Stimulated activated CD8-positive, alpha-beta memory T cell treated with anti-CD3 and anti-CD28 coated beads, Interleukin-7, amount 100 ng/mL, for 24 hours (primary cell): ENCODE results near the gene ELOF1.

ENCODE experiments used
- DNase-seq: peaks from one replicate; pipeline ENCODE4 v3.0.0-alpha.2; 2020; ENCODE audit warnings: low read depth

Gene ELOF1

GRCh38 chr19:11534948-11535347 is 24.1 kb downstream of the ELOF1 start:
- no peak for DNase-seq

GRCh38 chr19:11534538-11534937 is 24.5 kb downstream of the ELOF1 start:
- DNase-seq = no peak

GRCh38 chr19:11530432-11530831 is 28.6 kb downstream of the ELOF1 start:
- no peak for DNase-seq

GRCh38 chr19:11528551-11529341 is 30.3 kb downstream of the ELOF1 start, which contains the start of gene ECSIT:
Gene ECSIT (minus strand): TSS chr19:11529134. CDS start chr19:11519170, 9,964 bp downstream.
- peak; percentile 80 for DNase-seq

- DNase-seq = no peak
Measured at GRCh38 chr19:11519138-11519537, 39.9 kb downstream of the ELOF1 start.

GRCh38 chr19:11513946-11514345 is 45.1 kb downstream of the ELOF1 start:
- no peak for DNase-seq

- no peak for DNase-seq
Measured at GRCh38 chr19:11510444-11510843, 48.6 kb downstream of the ELOF1 start.

- DNase-seq = no peak
Measured at GRCh38 chr19:11507370-11508078, 51.5 kb downstream of the ELOF1 start.

GRCh38 chr19:11506967-11507366 is 52.1 kb downstream of the ELOF1 start:
- DNase-seq = no peak

- DNase-seq = no peak
Measured at GRCh38 chr19:11506101-11506555, 52.9 kb downstream of the ELOF1 start.

GRCh38 chr19:11505504-11506100 is 53.4 kb downstream of the ELOF1 start, which contains the start of gene ZNF653:
Gene ZNF653 (minus strand): TSS chr19:11505839. CDS start chr19:11505786, 53 bp downstream.
- DNase-seq = peak; percentile 89

- DNase-seq = peak; percentile 94
Measured at GRCh38 chr19:11505032-11505503, 54.0 kb downstream of the ELOF1 start.

GRCh38 chr19:11504502-11505031 is 54.5 kb downstream of the ELOF1 start:
- no peak for DNase-seq
